ENCODE data around the gene COX7A2. TPM values are rescaled to one million over a fixed set of nuclear protein-coding genes. Genes with fewer than 3 reads are reported as not detected.
A peak's percentile ranks its signal among the peaks of the same experiment; 100 is the strongest.

The COX7A2 gene
- total RNA-seq, 1 experiment from 2014 or later, result 451 TPM

GRCh38 chr6:75204959-75205775, 38.4 kb downstream of the COX7A2 start:
- H3K36me3 ChIP-seq (ENCODE audit: insufficient read depth, low read length, poor library complexity, severe bottlenecking), result no peaks in the 10 kb centered on the region
- H3K4me1 ChIP-seq (ENCODE audit: insufficient read depth, low read length, poor library complexity, severe bottlenecking), result peaks cover 18% of the 10 kb centered on the region
- no peak overlapping the region for H3K27ac ChIP-seq (ENCODE audit: low read depth, low read length, poor library complexity, severe bottlenecking)
- H3K4me3 ChIP-seq (ENCODE audit: low read depth, low read length, poor library complexity, severe bottlenecking), result peak overlapping the region; percentile 53
- POLR2A ChIA-PET (ENCODE audit: low non-redundant PET), result no interaction called here
- H3K9me3 ChIP-seq (ENCODE audit: low read depth, low read length, poor library complexity, severe bottlenecking), result no peaks in the 10 kb centered on the region
- TF ChIP-seq, protein P1, sequence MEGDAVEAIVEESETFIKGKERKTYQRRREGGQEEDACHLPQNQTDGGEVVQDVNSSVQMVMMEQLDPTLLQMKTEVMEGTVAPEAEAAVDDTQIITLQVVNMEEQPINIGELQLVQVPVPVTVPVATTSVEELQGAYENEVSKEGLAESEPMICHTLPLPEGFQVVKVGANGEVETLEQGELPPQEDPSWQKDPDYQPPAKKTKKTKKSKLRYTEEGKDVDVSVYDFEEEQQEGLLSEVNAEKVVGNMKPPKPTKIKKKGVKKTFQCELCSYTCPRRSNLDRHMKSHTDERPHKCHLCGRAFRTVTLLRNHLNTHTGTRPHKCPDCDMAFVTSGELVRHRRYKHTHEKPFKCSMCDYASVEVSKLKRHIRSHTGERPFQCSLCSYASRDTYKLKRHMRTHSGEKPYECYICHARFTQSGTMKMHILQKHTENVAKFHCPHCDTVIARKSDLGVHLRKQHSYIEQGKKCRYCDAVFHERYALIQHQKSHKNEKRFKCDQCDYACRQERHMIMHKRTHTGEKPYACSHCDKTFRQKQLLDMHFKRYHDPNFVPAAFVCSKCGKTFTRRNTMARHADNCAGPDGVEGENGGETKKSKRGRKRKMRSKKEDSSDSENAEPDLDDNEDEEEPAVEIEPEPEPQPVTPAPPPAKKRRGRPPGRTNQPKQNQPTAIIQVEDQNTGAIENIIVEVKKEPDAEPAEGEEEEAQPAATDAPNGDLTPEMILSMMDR (conservative IDR thresholded peaks at IDR 0.05; ENCODE audit: low read depth, low read length), result no peak
- no peak for TF ChIP-seq EZH2 (IDR thresholded peaks at IDR 0.05; ENCODE audit: borderline replicate concordance, low read depth, low read length, poor library complexity, severe bottlenecking)
- H3K27me3 ChIP-seq (replicated peaks; ENCODE audit: insufficient read depth, low read depth, low read length, poor library complexity), result peaks cover 22% of the 10 kb centered on the region
- CTCF ChIA-PET, result interaction anchor here (1.2 to 2.5 kb wide), 3 partner anchors 265 to 1466 kb away, joined by 4 to 6 read pairs (median 4); no protein-coding TSS in a partner anchor
- intact Hi-C loops (cut with micrococcal nuclease; ENCODE audit: unreplicated experiment), result loop anchor here (1.0 to 10.0 kb wide), 6 partner anchors 268 to 1008 kb away; no protein-coding TSS in a partner anchor
- peak; percentile 43 for DNase-seq (ENCODE audit: low spot score)
- no TSS peak for BruUV-seq (replicated peaks)

- DNase-seq (ENCODE audit: low spot score), result peak; percentile 90
- Histone ChIP-seq H3K27ac (ENCODE audit: low read depth, low read length, poor library complexity, severe bottlenecking) (no peak overlapping the region), H3K4me3 (ENCODE audit: low read depth, low read length, poor library complexity, severe bottlenecking) (peak overlapping the region; percentile 53), H3K9me3 (ENCODE audit: low read depth, low read length, poor library complexity, severe bottlenecking) (no peaks in the 10 kb centered on the region), H3K4me1 (ENCODE audit: insufficient read depth, low read length, poor library complexity, severe bottlenecking) (peaks cover 18% of the 10 kb centered on the region), H3K27me3 (replicated peaks; ENCODE audit: insufficient read depth, low read depth, low read length, poor library complexity) (peaks cover 22% of the 10 kb centered on the region), H3K36me3 (ENCODE audit: insufficient read depth, low read length, poor library complexity, severe bottlenecking) (no peaks in the 10 kb centered on the region)
- TF ChIP-seq EZH2 (IDR thresholded peaks at IDR 0.05; ENCODE audit: borderline replicate concordance, low read depth, low read length, poor library complexity, severe bottlenecking), result peak; percentile 42
- TF ChIP-seq, protein P1 (conservative IDR thresholded peaks at IDR 0.05; ENCODE audit: low read depth, low read length), result peak; percentile 85
- TSS peak; percentile 37 for BruUV-seq (replicated peaks)
- ChIA-PET POLR2A (ENCODE audit: low non-redundant PET) (no interaction called here), CTCF (interaction anchor here (1.2 to 2.5 kb wide), 5 partner anchors 264 to 1466 kb away, joined by 4 to 6 read pairs (median 6); no protein-coding TSS in a partner anchor)
- intact Hi-C loops (cut with micrococcal nuclease; ENCODE audit: unreplicated experiment), result loop anchor here (1.0 to 10.0 kb wide), 6 partner anchors 267 to 1007 kb away; no protein-coding TSS in a partner anchor
Measured at GRCh38 chr6:75204217-75204958, 39.2 kb downstream of the COX7A2 start.

GRCh38 chr6:75203721-75204120, 39.9 kb downstream of the COX7A2 start:
- H3K36me3 ChIP-seq (ENCODE audit: insufficient read depth, low read length, poor library complexity, severe bottlenecking), result no peaks in the 10 kb centered on the region
- TF ChIP-seq, protein P1 (conservative IDR thresholded peaks at IDR 0.05; ENCODE audit: low read depth, low read length), result no peak
- no peak for TF ChIP-seq EZH2 (IDR thresholded peaks at IDR 0.05; ENCODE audit: borderline replicate concordance, low read depth, low read length, poor library complexity, severe bottlenecking)
- intact Hi-C loops (cut with micrococcal nuclease; ENCODE audit: unreplicated experiment), result loop anchor here (1.0 to 10.0 kb wide), 6 partner anchors 266 to 1006 kb away; no protein-coding TSS in a partner anchor
- H3K9me3 ChIP-seq (ENCODE audit: low read depth, low read length, poor library complexity, severe bottlenecking), result no peaks in the 10 kb centered on the region
- DNase-seq (ENCODE audit: low spot score), result no peak
- H3K4me1 ChIP-seq (ENCODE audit: insufficient read depth, low read length, poor library complexity, severe bottlenecking), result peaks cover 18% of the 10 kb centered on the region
- H3K4me3 ChIP-seq (ENCODE audit: low read depth, low read length, poor library complexity, severe bottlenecking), result peak overlapping the region; percentile 53
- H3K27me3 ChIP-seq (replicated peaks; ENCODE audit: insufficient read depth, low read depth, low read length, poor library complexity), result peaks cover 22% of the 10 kb centered on the region
- BruUV-seq (replicated peaks), result no TSS peak
- POLR2A ChIA-PET (ENCODE audit: low non-redundant PET), result no interaction called here
- CTCF ChIA-PET, result interaction anchor here (0.6 to 2.5 kb wide), 6 partner anchors 64 to 1465 kb away, joined by 4 to 6 read pairs (median 6); no protein-coding TSS in a partner anchor
- no peak overlapping the region for H3K27ac ChIP-seq (ENCODE audit: low read depth, low read length, poor library complexity, severe bottlenecking)

Data from A673 (cell line).